Psoas muscle (tissue), 8 donors: ENCODE data around the gene FOXN3. TPM values are rescaled to one million over a fixed set of nuclear protein-coding genes. Genes with fewer than 3 reads are reported as not detected.
A peak's percentile ranks its signal among the peaks of the same experiment; 100 is the strongest.

Experiments
- ATAC-seq, 4 donors: fragments of 200-7000 bp; cut with Tn5 transposase; one replicate each; pipeline ENCODE4 v1.9.1; 2020; ENCODE audit warnings: moderate library complexity in 3 of 4, mild to moderate bottlenecking in 2 of 4
- DNase-seq, 2 donors: peaks; one replicate each; pipeline ENCODE4 v3.0.0-alpha.2; 2020
- H3K27ac ChIP-seq: fragments of 200-600 bp; one replicate; pipeline ENCODE4 v1.8.0; 2022
- H3K27me3 ChIP-seq, 3 donors: fragments of 200-600 bp in 1 of 3; one replicate each; pipeline versions ENCODE4 v1.6.1 to v1.8.0; 2013 to 2022; ENCODE audit warnings: low read length in 2 of 3, mild to moderate bottlenecking in 2 of 3, moderate library complexity in 1 of 3; ENCODE audit not compliant: insufficient read depth in 3 of 3
- H3K36me3 ChIP-seq, 2 donors: fragments of 200-600 bp in 1 of 2; one replicate each; pipeline versions ENCODE4 v1.6.1 to v1.8.0; 2013 to 2022; ENCODE audit warnings: low read depth in 1 of 2, mild to moderate bottlenecking in 1 of 2, moderate library complexity in 1 of 2; ENCODE audit not compliant: insufficient read depth in 1 of 2
- H3K4me1 ChIP-seq: fragments of 200-600 bp; one replicate; pipeline ENCODE4 v1.8.0; 2022
- H3K4me3 ChIP-seq: fragments of 200-600 bp; one replicate; pipeline ENCODE4 v1.8.0; 2022; ENCODE audit warnings: mild to moderate bottlenecking
- H3K9me3 ChIP-seq: fragments of 200-600 bp; one replicate; pipeline ENCODE4 v1.8.0; 2022
- WGBS, 3 donors: extraction: QIAGEN DNeasy Blood & Tissue Kit; methylation state at CpG; one replicate each; pipeline versions ENCODE4 v1.1.6 to v1.1.7; 2013; 5-methylcytosine and 5-hydroxymethylcytosine counted together
- intact Hi-C, 2 donors: fragments of 100-400 bp; cut with DNase I; formaldehyde crosslinking; loops; one replicate each; pipeline versions ENCODE4 v1.11.0 to v1.14.2; 2022
- polyA plus RNA-seq, 3 donors: library from polyadenylated mRNA; stranded (reverse); fragments of 200-250 nt; gene quantifications; one replicate each; pipeline ENCODE4 v1.2.3, GENCODE V29; 2013
- total RNA-seq, 4 donors: library from RNA; stranded (reverse); fragmentation: NEBNext Ultra II Directional in 2 of 4; extraction: Animal tissue kit (Norgen Biotek cat#: 25700) in 2 of 4; gene quantifications; one replicate each; pipeline versions ENCODE4 v1.2.1 to v1.2.4, GENCODE V29; 2021 to 2023
- TF ChIP-seq, protein P1 (sequence below): fragments of 200-600 bp; IDR thresholded peaks from one replicate; pipeline ENCODE4 v1.8.0; 2022; ENCODE audit warnings: antibody characterized with exemption
- donor health status: healthy with polysubstance abuse.
- donor health status: DM: no; HTN: no; CAD: no; lungs with moderate emphysema.
- donor health status: Bipolar disorder and iron deficiency.
- donor health status: healthy.
- donor health status: DM: yes; HTN: yes; CAD: no.
- donor health status: DM: no; HTN: no; CAD: no.
- donor health status: DM: no; HTN: no; CAD: no.
- donor health status: DM: yes; HTN: yes; CAD: no.

Gene FOXN3
- total and polyA plus RNA-seq, 7 donors: 10.1 to 123 (median 73.6) TPM

DNA sequence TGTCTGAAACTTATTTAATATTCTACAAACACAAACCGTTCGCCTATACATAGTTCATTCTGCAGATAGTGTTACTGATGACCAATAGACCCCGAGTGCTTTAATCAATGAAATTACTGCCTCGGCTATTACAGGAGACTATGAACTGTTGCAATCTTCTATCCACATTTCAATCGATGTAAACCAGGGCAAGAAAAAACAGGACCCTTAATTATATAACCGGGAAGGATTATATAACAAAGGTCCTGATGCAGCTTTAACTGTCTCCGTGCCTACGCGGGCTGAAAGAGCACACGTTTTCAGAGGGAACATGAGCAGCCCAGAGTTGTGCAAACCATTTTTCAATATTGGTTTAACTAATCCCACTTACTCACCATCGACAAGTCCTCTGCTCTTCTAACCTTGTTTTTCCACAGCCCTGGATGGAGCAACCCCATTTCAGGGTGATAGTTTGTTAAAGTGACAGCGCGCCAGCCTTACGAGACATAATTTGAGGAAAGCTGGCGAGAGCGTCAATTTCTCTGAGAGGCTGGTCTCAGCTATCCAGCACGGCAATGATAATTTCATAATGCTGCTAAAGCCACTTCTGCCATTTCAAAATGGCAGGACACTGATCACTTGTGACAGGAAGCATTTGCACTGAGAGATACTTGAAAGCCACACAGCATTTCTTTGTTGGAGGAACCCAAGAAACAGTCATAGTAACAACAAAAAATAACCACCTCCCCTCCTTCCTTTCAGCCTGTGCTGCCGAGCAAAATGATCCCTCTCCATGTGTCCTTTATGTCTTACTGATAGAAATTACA lies 184.6 kb downstream of the FOXN3 start:
- intact Hi-C loops: loop anchor here in 1 of 2 donors (5.0 kb wide), 1 partner anchor 50 kb away; no protein-coding TSS in a partner anchor
- TF ChIP-seq, protein P1, sequence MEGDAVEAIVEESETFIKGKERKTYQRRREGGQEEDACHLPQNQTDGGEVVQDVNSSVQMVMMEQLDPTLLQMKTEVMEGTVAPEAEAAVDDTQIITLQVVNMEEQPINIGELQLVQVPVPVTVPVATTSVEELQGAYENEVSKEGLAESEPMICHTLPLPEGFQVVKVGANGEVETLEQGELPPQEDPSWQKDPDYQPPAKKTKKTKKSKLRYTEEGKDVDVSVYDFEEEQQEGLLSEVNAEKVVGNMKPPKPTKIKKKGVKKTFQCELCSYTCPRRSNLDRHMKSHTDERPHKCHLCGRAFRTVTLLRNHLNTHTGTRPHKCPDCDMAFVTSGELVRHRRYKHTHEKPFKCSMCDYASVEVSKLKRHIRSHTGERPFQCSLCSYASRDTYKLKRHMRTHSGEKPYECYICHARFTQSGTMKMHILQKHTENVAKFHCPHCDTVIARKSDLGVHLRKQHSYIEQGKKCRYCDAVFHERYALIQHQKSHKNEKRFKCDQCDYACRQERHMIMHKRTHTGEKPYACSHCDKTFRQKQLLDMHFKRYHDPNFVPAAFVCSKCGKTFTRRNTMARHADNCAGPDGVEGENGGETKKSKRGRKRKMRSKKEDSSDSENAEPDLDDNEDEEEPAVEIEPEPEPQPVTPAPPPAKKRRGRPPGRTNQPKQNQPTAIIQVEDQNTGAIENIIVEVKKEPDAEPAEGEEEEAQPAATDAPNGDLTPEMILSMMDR: no peak
- H3K9me3 ChIP-seq: no peaks in the 10 kb centered on the region
- H3K36me3 ChIP-seq: no peaks in the 10 kb centered on the region
- no peak for DNase-seq
- H3K27me3 ChIP-seq: no peaks in the 10 kb centered on the region
- peak in 2 of 4 donors; percentile 11 to 38 for ATAC-seq
- peaks cover 38% of the 10 kb centered on the region for H3K4me1 ChIP-seq
- whole genome bisulfite sequencing, 3 donors: 72 to 88% (median 75%) methylated on average over 18 of the region's 18 CpGs
- H3K27ac ChIP-seq: peak overlapping the region; percentile 63
- H3K4me3 ChIP-seq: no peak overlapping the region

DNA sequence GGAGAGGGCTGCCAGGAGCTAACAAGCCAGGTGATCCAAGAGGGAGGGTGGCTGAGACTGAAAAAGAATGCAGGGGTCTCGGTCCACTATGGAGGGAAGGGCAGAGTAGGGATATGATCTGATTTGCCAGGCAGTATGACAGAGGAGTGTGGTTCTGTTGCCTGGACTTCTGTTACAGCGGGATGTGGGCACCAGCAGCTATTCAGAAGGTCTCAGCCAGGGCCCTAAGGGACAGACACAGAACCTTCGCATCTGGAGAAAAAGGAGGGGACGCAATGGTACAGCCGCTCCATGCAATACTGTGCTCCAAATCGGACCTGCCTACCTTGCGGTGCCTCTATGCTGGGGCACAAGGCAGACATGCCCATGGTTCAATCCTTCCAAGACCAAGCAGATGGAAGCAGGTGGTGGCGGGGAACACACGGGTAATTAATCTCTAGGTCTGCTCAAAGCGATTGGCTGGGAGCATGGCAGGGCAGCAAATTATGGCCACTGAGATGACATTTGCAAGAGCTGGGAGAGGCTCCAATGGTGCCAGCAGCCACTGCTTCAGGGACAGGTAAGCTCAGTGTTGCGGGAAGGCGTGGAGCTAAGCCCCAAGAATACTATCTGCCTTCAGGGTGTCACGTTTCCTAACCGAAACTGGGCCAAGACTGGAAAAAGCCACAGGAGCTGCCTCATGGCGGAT lies 185.5 kb downstream of the FOXN3 start:
- DNase-seq (no peak), ATAC-seq (peak; percentile 18 to 77 (median 52))
- no peaks in the 10 kb centered on the region for H3K27me3 ChIP-seq
- TF ChIP-seq, protein P1: no peak
- peak overlapping the region; percentile 63 for H3K27ac ChIP-seq
- peaks cover 46% of the 10 kb centered on the region for H3K4me1 ChIP-seq
- 60 to 90% (median 69%) methylated on average over 15 of the region's 15 CpGs for WGBS, 3 donors
- H3K36me3 ChIP-seq: no peaks in the 10 kb centered on the region
- intact Hi-C loops: loop anchor here in 1 of 2 donors (5.0 kb wide), 1 partner anchor 49 kb away; no protein-coding TSS in a partner anchor
- H3K4me3 ChIP-seq: no peak overlapping the region
- no peaks in the 10 kb centered on the region for H3K9me3 ChIP-seq

DNA sequence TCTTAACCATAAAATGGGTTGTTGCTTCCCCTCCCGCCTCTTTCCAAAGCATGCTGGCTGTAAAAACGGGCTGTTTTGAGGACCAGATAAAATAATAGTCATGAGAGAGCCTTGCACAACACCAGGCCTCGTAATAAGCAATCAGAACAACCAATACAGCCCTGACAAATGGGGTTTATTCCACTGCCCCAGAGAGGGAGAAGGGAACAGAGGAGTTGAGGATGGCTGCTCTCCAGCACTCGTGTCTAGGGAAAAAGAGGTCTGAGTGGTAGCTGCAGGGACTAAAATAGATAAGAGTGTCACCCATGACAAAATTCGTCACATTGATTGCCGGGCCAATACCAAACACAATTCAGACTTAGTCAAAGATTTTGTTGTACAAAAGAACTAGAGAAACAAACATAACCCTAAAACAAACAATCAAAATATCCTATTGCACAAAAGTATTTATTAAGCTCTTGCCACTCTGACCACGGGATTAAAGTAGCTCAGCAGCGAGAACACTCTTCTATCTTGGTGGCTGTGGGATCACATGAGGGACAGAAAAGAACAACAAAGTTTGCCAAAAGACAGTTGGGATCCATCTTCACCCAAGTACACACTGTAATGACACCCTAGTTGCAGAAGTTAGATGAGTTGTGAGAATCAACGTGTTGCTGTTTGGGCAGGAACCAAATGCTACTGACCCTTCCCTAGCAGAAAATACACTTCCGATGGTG lies 188.0 kb downstream of the FOXN3 start:
- no peaks in the 10 kb centered on the region for H3K27me3 ChIP-seq
- H3K27ac ChIP-seq: peak overlapping the region; percentile 78
- peaks cover 46% of the 10 kb centered on the region for H3K4me1 ChIP-seq
- TF ChIP-seq, protein P1: no peak
- ATAC-seq (peak; percentile 78 to 91 (median 84)), DNase-seq (peak in 1 of 2 donors; percentile 65)
- WGBS, 3 donors: 21 to 41% (median 31%) methylated on average over 10 of the region's 10 CpGs
- intact Hi-C loops: no loop called here
- H3K4me3 ChIP-seq: no peak overlapping the region
- no peaks in the 10 kb centered on the region for H3K36me3 ChIP-seq
- no peaks in the 10 kb centered on the region for H3K9me3 ChIP-seq

DNA sequence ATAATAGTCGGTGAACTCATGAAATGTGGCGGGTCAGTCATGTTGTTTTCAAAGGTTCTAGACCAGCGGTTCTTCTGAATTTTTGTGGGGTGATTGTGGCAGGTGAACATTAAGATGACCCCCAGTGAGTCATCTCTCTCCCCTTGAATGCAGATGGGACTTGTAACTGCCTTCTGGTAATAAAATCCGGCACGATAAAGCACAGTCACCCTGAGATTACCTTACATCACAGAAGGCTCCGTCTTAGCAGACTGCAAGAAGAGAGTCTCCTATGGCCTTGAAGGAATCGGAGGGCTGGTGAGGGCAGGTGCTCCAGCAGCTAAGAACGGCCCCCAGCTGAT lies 189.6 kb downstream of the FOXN3 start:
- ATAC-seq (no peak), DNase-seq (no peak)
- TF ChIP-seq, protein P1: no peak
- intact Hi-C loops: no loop called here
- H3K27ac ChIP-seq: no peak overlapping the region
- 58 to 87% (median 67%) methylated on average over 8 of the region's 8 CpGs for WGBS, 3 donors
- no peaks in the 10 kb centered on the region for H3K36me3 ChIP-seq
- no peaks in the 10 kb centered on the region for H3K27me3 ChIP-seq
- peaks cover 46% of the 10 kb centered on the region for H3K4me1 ChIP-seq
- H3K9me3 ChIP-seq: no peaks in the 10 kb centered on the region
- H3K4me3 ChIP-seq: no peak overlapping the region
